Endodermal cell (in vitro differentiated cells): ENCODE measurements around the gene DGKB. TPM values are rescaled to one million over a fixed set of nuclear protein-coding genes. Genes with fewer than 3 reads are reported as not detected.

ENCODE experiments used
- DNase-seq: peaks from one replicate; pipeline ENCODE4 v3.0.0-alpha.2; 2017
- H3K27ac ChIP-seq: 2 replicates; pipeline ENCODE4 v1.5.1; 2013; ENCODE audit warnings: mild to moderate bottlenecking, low read depth, low read length, moderate library complexity
- H3K27me3 ChIP-seq: 2 replicates; pipeline ENCODE4 v1.6.1; 2013; ENCODE audit warnings: mild to moderate bottlenecking, low read length, moderate library complexity; ENCODE audit not compliant: insufficient read depth, control insufficient read depth, poor library complexity, severe bottlenecking
- H3K36me3 ChIP-seq: 2 replicates; pipeline ENCODE4 v1.7.0; 2013; ENCODE audit warnings: mild to moderate bottlenecking, low read length, moderate library complexity; ENCODE audit not compliant: control insufficient read depth, insufficient read depth
- H3K4me1 ChIP-seq: one replicate; pipeline ENCODE4 v1.7.0; 2013; ENCODE audit warnings: low read length; ENCODE audit not compliant: control insufficient read depth, insufficient read depth
- H3K4me3 ChIP-seq: 2 replicates; pipeline ENCODE4 v1.5.1; 2013; ENCODE audit warnings: mild to moderate bottlenecking, low read length, moderate library complexity
- H3K9ac ChIP-seq: 2 replicates; pipeline ENCODE4 v1.6.1; 2013; ENCODE audit warnings: mild to moderate bottlenecking, low read length, moderate library complexity; ENCODE audit not compliant: poor library complexity, severe bottlenecking; ENCODE audit errors: extremely low read depth
- H3K9me3 ChIP-seq: 2 replicates; pipeline ENCODE4 v1.6.1; 2013; ENCODE audit warnings: mild to moderate bottlenecking, low read length, moderate library complexity; ENCODE audit not compliant: control insufficient read depth
- H3K27ac Mint-ChIP-seq: 2 replicates; pipeline ENCODE4 v1.8.0; 2020; ENCODE audit warnings: mixed read lengths
- H3K27me3 Mint-ChIP-seq: 2 replicates; pipeline ENCODE4 v1.8.0; 2021; ENCODE audit warnings: mild to moderate bottlenecking, mixed read lengths; ENCODE audit not compliant: insufficient read depth
- H3K36me3 Mint-ChIP-seq: 2 replicates; pipeline ENCODE4 v1.8.0; 2020; ENCODE audit warnings: low read depth, mixed read lengths
- H3K4me1 Mint-ChIP-seq: 2 replicates; pipeline ENCODE4 v1.8.0; 2020; ENCODE audit warnings: mixed read lengths
- H3K4me3 Mint-ChIP-seq: 2 replicates; pipeline ENCODE4 v1.8.0; 2020; ENCODE audit warnings: mild to moderate bottlenecking, moderate library complexity, mixed read lengths
- H3K9me3 Mint-ChIP-seq: 2 replicates; pipeline ENCODE4 v1.8.0; 2020; ENCODE audit warnings: mild to moderate bottlenecking, mixed read lengths
- CTCF ChIP-seq: fragments of 200-600 bp; sonication (generic); conservative IDR thresholded peaks from 2 replicates; pipeline ENCODE4 v1.5.0; 2021; ENCODE audit warnings: antibody characterized with exemption, mild to moderate bottlenecking
- WGBS, 2 experiments: methylation state at CpG; one replicate each; pipeline versions ENCODE4 v1.1.5 to v1.1.7; 2013; ENCODE audit warnings: missing lambda C conversion rate in 2 of 2, mixed read lengths in 1 of 2; ENCODE audit not compliant: insufficient coverage in 1 of 2, insufficient read length in 1 of 2; 5-methylcytosine and 5-hydroxymethylcytosine counted together
- total RNA-seq, 2 donors: library from RNA; stranded (reverse); fragmentation: NEBNext Ultra II Directional in 1 of 2; extraction: Animal tissue kit (Norgen Biotek cat#: 25700) in 1 of 2; gene quantifications; 2 replicates in 1 of 2; 3 replicates in 1 of 2; pipeline ENCODE4 v1.2.1, GENCODE V29; 2021

Gene DGKB
- total RNA-seq, 2 donors from 2014 or later, result 5.1 to 5.2 TPM

DNA sequence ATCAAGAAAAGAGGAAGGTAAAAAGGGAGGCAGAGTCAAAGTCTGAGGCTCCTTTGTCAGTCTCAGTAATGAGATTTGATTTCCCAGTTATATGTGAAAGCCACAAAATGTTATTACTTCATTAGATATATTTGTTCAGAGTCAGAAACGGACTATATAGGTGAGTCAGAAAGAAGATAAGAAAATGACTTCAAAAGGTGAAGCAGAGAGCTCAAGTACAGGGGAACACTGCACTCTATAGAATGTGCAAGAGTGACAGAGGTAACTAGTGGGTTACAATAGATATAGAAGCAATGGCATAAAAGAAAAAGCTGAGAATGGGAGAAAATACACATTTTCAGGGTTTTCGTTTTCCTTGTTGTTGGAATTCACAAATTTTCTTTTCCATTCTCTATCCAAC, 43.3 kb downstream of the DGKB start:
- Histone ChIP-seq H3K9ac (no peak overlapping the region), H3K27me3 (peaks cover 6% of the 10 kb centered on the region), H3K27ac (no peak overlapping the region), H3K9me3 (peaks cover 13% of the 10 kb centered on the region), H3K36me3 (no peaks in the 10 kb centered on the region), H3K4me1 (peaks cover 9% of the 10 kb centered on the region), H3K4me3 (no peak overlapping the region)
- peaks cover under 1% of the 10 kb centered on the region for H3K36me3 Mint-ChIP-seq
- H3K9me3 Mint-ChIP-seq, result peaks cover 3% of the 10 kb centered on the region
- TF ChIP-seq CTCF, result no peak
- 88 to 100% methylated on average over 2 of the region's 2 CpGs for WGBS, 2 experiments
- H3K27ac Mint-ChIP-seq, result no peak overlapping the region
- DNase-seq, result no peak
- no peak overlapping the region for H3K4me3 Mint-ChIP-seq
- H3K4me1 Mint-ChIP-seq, result no peaks in the 10 kb centered on the region
- H3K27me3 Mint-ChIP-seq, result no peaks in the 10 kb centered on the region

- H3K4me1 ChIP-seq, result peaks cover 9% of the 10 kb centered on the region
- no peak overlapping the region for H3K27ac ChIP-seq
- peaks cover 6% of the 10 kb centered on the region for H3K9me3 Mint-ChIP-seq
- no peak overlapping the region for H3K27ac Mint-ChIP-seq
- peaks cover 17% of the 10 kb centered on the region for H3K9me3 ChIP-seq
- no peaks in the 10 kb centered on the region for H3K27me3 Mint-ChIP-seq
- H3K9ac ChIP-seq, result no peak overlapping the region
- H3K36me3 Mint-ChIP-seq, result peaks cover 2% of the 10 kb centered on the region
- no peaks in the 10 kb centered on the region for H3K36me3 ChIP-seq
- no peak for TF ChIP-seq CTCF
- H3K4me3 Mint-ChIP-seq, result no peak overlapping the region
- DNase-seq, result no peak
- H3K4me1 Mint-ChIP-seq, result no peaks in the 10 kb centered on the region
- H3K27me3 ChIP-seq, result peaks cover 6% of the 10 kb centered on the region
- no peak overlapping the region for H3K4me3 ChIP-seq
- 79 to 100% methylated on average over 1 to 2 of the region's 2 CpGs for WGBS, 2 experiments
Observed at GRCh38 chr7:14858866-14859265, 43.7 kb downstream of the DGKB start.

GRCh38 chr7:14858410-14858809, 44.1 kb downstream of the DGKB start:
- no peak overlapping the region for H3K27ac Mint-ChIP-seq
- peaks cover 8% of the 10 kb centered on the region for H3K9me3 Mint-ChIP-seq
- TF ChIP-seq CTCF, result no peak
- Histone ChIP-seq H3K27me3 (peaks cover 6% of the 10 kb centered on the region), H3K9me3 (peaks cover 18% of the 10 kb centered on the region), H3K4me3 (no peak overlapping the region), H3K9ac (no peak overlapping the region), H3K27ac (no peak overlapping the region), H3K36me3 (no peaks in the 10 kb centered on the region), H3K4me1 (peaks cover 9% of the 10 kb centered on the region)
- 40 to 54% methylated on average over 1 to 3 of the region's 3 CpGs for whole genome bisulfite sequencing, 2 experiments
- H3K36me3 Mint-ChIP-seq, result peaks cover 4% of the 10 kb centered on the region
- H3K4me1 Mint-ChIP-seq, result no peaks in the 10 kb centered on the region
- DNase-seq, result no peak
- no peak overlapping the region for H3K4me3 Mint-ChIP-seq
- H3K27me3 Mint-ChIP-seq, result no peaks in the 10 kb centered on the region
